ENCODE data around the gene CLRN3.

GRCh38 chr10:127908106-127908958 is 15.6 kb upstream of the CLRN3 start:
- TF ChIP-seq CTCF (IDR thresholded peaks at IDR 0.05), result no peak
- TF ChIP-seq EZH2 (IDR thresholded peaks at IDR 0.05; ENCODE audit: borderline replicate concordance, insufficient read depth, low read depth, low read length, poor library complexity, severe bottlenecking), result no peak

Data from B cell (primary cell).